Liver (tissue), 9 donors: ENCODE results near the gene CACNG4. TPM values are rescaled to one million over a fixed set of nuclear protein-coding genes. Genes with fewer than 3 reads are reported as not detected.

Experiments
- DNase-seq: peaks from one replicate; pipeline ENCODE4 v3.0.0-alpha.2; 2017; ENCODE audit warnings: low spot score
- H3K27ac ChIP-seq, 2 donors: one replicate each; pipeline ENCODE4 v1.7.0; 2013; ENCODE audit warnings: inconsistent platforms in 2 of 2, low read length in 2 of 2, control low read depth in 1 of 2, low read depth in 1 of 2, mild to moderate bottlenecking in 1 of 2
- H3K27me3 ChIP-seq, 4 donors: one replicate each; pipeline versions ENCODE4 v1.6.1 to v1.7.0; 2013; ENCODE audit warnings: low read length in 3 of 4, inconsistent platforms in 1 of 4, mild to moderate bottlenecking in 1 of 4, moderate library complexity in 1 of 4; ENCODE audit not compliant: control insufficient read depth in 4 of 4, insufficient read depth in 4 of 4
- H3K36me3 ChIP-seq, 4 donors: one replicate each; pipeline versions ENCODE4 v1.6.1 to v1.7.0; 2013; ENCODE audit warnings: low read length in 3 of 4, mild to moderate bottlenecking in 3 of 4, low read depth in 1 of 4, moderate library complexity in 1 of 4; ENCODE audit not compliant: control insufficient read depth in 4 of 4, insufficient read depth in 3 of 4
- H3K4me1 ChIP-seq, 4 donors: one replicate each; pipeline versions ENCODE4 v1.6.1 to v1.7.0; 2013; ENCODE audit warnings: low read length in 3 of 4, mild to moderate bottlenecking in 3 of 4, moderate library complexity in 1 of 4; ENCODE audit not compliant: control insufficient read depth in 4 of 4, insufficient read depth in 4 of 4
- H3K4me3 ChIP-seq, 3 donors: one replicate each; pipeline versions ENCODE4 v1.6.1 to v1.7.0; 2013; ENCODE audit warnings: low read length in 3 of 3, control low read depth in 1 of 3, low read depth in 1 of 3, mild to moderate bottlenecking in 1 of 3
- H3K9ac ChIP-seq, 2 donors: one replicate each; pipeline ENCODE4 v1.7.0; 2013; ENCODE audit warnings: low read length in 2 of 2, mild to moderate bottlenecking in 2 of 2, moderate library complexity in 2 of 2, control low read depth in 1 of 2, low read depth in 1 of 2
- H3K9me3 ChIP-seq, 4 donors: one replicate each; pipeline versions ENCODE4 v1.6.1 to v1.7.0; 2013; ENCODE audit warnings: low read length in 3 of 4; ENCODE audit not compliant: control insufficient read depth in 4 of 4
- EGR1 ChIP-seq, 2 donors: IDR thresholded peaks; 2 replicates each; pipeline ENCODE4 v1.6.1; 2016 to 2018; ENCODE audit warnings: antibody characterized with exemption in 2 of 2, low read depth in 2 of 2
- FOXA1 ChIP-seq: IDR thresholded peaks from 2 replicates; pipeline ENCODE4 v1.6.1; 2016; ENCODE audit warnings: antibody characterized with exemption
- HNF4A ChIP-seq, 2 donors: conservative IDR thresholded peaks; 2 replicates each; pipeline ENCODE4 v1.6.1; 2016; ENCODE audit warnings: antibody characterized with exemption in 2 of 2, mild to moderate bottlenecking in 2 of 2
- HNF4G ChIP-seq: IDR thresholded peaks from 2 replicates; pipeline ENCODE4 v1.6.1; 2016; ENCODE audit warnings: antibody characterized with exemption
- JUND ChIP-seq, 2 donors: IDR thresholded peaks; 2 replicates each; pipeline ENCODE4 v1.6.1; 2016; ENCODE audit warnings: antibody characterized with exemption in 2 of 2
- NR2F2 ChIP-seq: IDR thresholded peaks from 2 replicates; pipeline ENCODE4 v1.6.1; 2016; ENCODE audit warnings: antibody characterized with exemption
- RAD21 ChIP-seq, 2 donors: IDR thresholded peaks; 2 replicates each; pipeline ENCODE4 v1.6.1; 2016; ENCODE audit warnings: antibody characterized with exemption in 2 of 2, mild to moderate bottlenecking in 2 of 2
- RXRA ChIP-seq, 2 donors: IDR thresholded peaks; 2 replicates each; pipeline ENCODE4 v1.6.1; 2017 to 2018; ENCODE audit warnings: antibody characterized with exemption in 2 of 2, mild to moderate bottlenecking in 1 of 2
- SP1 ChIP-seq: IDR thresholded peaks from 2 replicates; pipeline ENCODE4 v1.6.1; 2018; ENCODE audit warnings: antibody characterized with exemption, mild to moderate bottlenecking
- TAF1 ChIP-seq: conservative IDR thresholded peaks from 2 replicates; pipeline ENCODE4 v1.6.1; 2016; ENCODE audit warnings: antibody characterized with exemption, mild to moderate bottlenecking
- YY1 ChIP-seq: IDR thresholded peaks from 2 replicates; pipeline ENCODE4 v1.6.1; 2016; ENCODE audit warnings: antibody characterized with exemption, mild to moderate bottlenecking
- WGBS: extraction: QIAGEN DNeasy Blood & Tissue Kit; methylation state at CpG from one replicate; pipeline ENCODE4 v1.1.7; 2013; 5-methylcytosine and 5-hydroxymethylcytosine counted together
- polyA plus RNA-seq, 2 donors: library from polyadenylated mRNA; stranded (reverse) in 1 of 2; unstranded in 1 of 2; fragments of 200-250 nt in 1 of 2; fragments of >200 nt in 1 of 2; fragmentation: Nextera tagmentation in 1 of 2; extraction: Ambion mirVana in 1 of 2; gene quantifications; one replicate each; pipeline versions ENCODE4 v1.2.1 to v1.2.3, GENCODE V29; 2013 to 2015
- total RNA-seq, 2 donors: library from RNA; depleted of rRNA; stranded (reverse); fragments of >200 nt; gene quantifications; one replicate each; pipeline ENCODE4 v1.2.3, GENCODE V29; 2014
- TF ChIP-seq, protein P1 (sequence below): IDR thresholded peaks from 2 replicates; pipeline ENCODE4 v1.6.1; 2016; ENCODE audit warnings: antibody characterized with exemption
- TF ChIP-seq, protein P2 (sequence below): IDR thresholded peaks from 2 replicates; pipeline ENCODE4 v1.6.1; 2016; ENCODE audit warnings: antibody characterized with exemption
- TF ChIP-seq, protein P3 (sequence below): IDR thresholded peaks from 2 replicates; pipeline ENCODE4 v1.6.1; 2016; ENCODE audit warnings: antibody characterized with exemption
- TF ChIP-seq, protein P4 (sequence below): fragments of 150-350 bp; IDR thresholded peaks from 2 replicates; pipeline ENCODE4 v1.5.1; 2017; ENCODE audit warnings: improper control_type of control experiment, low read depth, low read length; ENCODE audit not compliant: missing input control
- TF ChIP-seq, protein P5 (sequence below): IDR thresholded peaks from 2 replicates; pipeline ENCODE4 v1.6.1; 2016; ENCODE audit warnings: antibody characterized with exemption, mild to moderate bottlenecking
- donor health status: healthy.
- donor health status: healthy.
- donor health status: healthy.
- donor health status: healthy.
- donor health status: healthy.

Gene CACNG4
- total RNA-seq (under 1 TPM; 0.08 to 0.09 TPM), polyA plus RNA-seq (under 1 TPM in 1 of 2 donors, not detected in 1; 0.02 TPM)

DNA sequence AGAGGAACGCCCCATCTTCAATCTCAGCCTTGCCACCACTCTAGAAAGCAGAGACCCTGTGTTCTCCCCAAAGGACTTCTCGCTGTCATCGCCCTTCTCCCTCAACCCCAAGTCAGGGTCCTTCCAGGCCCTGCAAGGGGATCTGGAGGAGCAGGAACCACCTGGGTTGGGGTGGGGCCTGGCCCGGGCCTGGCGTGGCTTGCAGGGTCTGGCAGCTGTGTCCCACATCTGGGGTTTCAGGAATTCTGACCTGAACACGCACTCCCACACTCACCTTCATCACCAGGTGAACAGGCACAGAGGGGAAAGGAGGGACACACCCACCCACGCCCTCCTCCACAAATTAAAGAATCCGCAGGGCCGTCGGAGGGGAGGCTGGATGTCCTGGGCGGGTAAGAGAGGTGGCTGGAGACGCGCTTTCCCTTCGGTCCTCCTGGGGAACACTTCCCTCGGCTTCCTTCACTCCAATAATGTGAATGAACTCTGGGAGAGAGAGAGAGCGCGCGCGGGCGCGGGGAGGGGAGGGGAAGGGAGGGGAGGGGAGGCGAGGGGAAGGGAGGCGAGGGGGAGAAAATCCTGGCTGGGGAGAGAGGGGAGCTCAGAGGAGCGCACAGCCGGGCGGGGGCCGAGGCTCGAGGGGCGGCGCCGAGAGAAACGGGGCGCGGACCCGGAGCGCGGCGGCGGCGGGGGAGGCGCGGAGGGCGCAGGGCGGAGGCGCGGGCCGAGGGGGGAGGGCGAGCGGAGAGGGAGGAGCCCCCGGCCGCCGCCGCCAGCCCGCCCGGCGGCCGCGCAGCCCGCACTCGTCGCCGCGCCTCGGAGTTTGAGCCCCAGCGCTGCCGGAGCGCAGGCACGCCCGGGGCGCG lies at the start of gene CACNG4:
Gene CACNG4 (plus strand): TSS at position 799 of the 863 bp plus-strand sequence. CDS start 205 bp downstream, outside the sequence.
- Histone ChIP-seq H3K4me3 (peak within 1 kb of the TSS in 1 of 3 donors; percentile 47), H3K36me3 (no peaks in the 10 kb centered on the region), H3K9ac (no peak within 1 kb of the TSS), H3K27me3 (peaks cover 0 to 9% (median 3%) of the 10 kb centered on the region in 4 donors), H3K9me3 (no peaks in the 10 kb centered on the region), H3K4me1 (peaks cover 7 to 20% (median 11%) of the 10 kb centered on the region in 4 donors), H3K27ac (no peak within 1 kb of the TSS)
- TF ChIP-seq RAD21 (IDR thresholded peaks at IDR 0.05) (no peak), TAF1 (no peak), HNF4G (no peak), NR2F2 (no peak), SP1 (no peak), HNF4A (conservative IDR thresholded peaks at IDR 0.05) (no peak), FOXA1 (no peak), JUND (IDR thresholded peaks at IDR 0.05) (no peak), EGR1 (IDR thresholded peaks at IDR 0.05; ENCODE audit: low read depth in 2 of 2) (no peak), YY1 (no peak)
- TF ChIP-seq, protein P1, sequence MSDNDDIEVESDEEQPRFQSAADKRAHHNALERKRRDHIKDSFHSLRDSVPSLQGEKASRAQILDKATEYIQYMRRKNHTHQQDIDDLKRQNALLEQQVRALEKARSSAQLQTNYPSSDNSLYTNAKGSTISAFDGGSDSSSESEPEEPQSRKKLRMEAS: no peak
- TF ChIP-seq, protein P2, sequence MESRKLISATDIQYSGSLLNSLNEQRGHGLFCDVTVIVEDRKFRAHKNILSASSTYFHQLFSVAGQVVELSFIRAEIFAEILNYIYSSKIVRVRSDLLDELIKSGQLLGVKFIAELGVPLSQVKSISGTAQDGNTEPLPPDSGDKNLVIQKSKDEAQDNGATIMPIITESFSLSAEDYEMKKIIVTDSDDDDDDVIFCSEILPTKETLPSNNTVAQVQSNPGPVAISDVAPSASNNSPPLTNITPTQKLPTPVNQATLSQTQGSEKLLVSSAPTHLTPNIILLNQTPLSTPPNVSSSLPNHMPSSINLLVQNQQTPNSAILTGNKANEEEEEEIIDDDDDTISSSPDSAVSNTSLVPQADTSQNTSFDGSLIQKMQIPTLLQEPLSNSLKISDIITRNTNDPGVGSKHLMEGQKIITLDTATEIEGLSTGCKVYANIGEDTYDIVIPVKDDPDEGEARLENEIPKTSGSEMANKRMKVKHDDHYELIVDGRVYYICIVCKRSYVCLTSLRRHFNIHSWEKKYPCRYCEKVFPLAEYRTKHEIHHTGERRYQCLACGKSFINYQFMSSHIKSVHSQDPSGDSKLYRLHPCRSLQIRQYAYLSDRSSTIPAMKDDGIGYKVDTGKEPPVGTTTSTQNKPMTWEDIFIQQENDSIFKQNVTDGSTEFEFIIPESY: no peak
- no peak for DNase-seq
- 6% methylated on average over 70 of the region's 71 CpGs for WGBS

DNA sequence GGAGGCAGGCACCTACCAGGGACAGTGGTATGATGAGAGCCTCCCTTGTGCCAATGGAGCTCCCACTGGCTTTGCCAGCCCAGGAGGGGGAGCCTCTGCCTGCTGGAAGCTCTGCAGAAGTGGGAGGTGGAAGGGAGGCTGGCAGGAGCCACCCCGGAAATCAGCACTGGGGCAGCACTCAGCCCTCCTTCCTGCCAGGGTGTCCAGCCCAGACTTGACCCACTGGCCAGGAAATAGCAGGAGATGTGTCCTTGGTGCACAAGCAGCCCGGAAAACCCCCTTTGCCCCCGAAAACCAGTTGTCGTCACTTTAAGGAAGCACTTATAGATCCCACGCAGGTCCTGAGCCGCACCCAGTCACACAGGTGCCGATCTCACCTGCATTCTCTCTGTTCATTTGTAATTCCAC lies 49.3 kb upstream of the CACNG4 start:
- Histone ChIP-seq H3K27ac (no peak overlapping the region), H3K4me3 (no peak overlapping the region), H3K9me3 (no peaks in the 10 kb centered on the region), H3K9ac (no peak overlapping the region), H3K36me3 (no peaks in the 10 kb centered on the region), H3K4me1 (no peaks in the 10 kb centered on the region), H3K27me3 (no peaks in the 10 kb centered on the region)
- DNase-seq: no peak
- TF ChIP-seq RAD21 (IDR thresholded peaks at IDR 0.05) (peak; percentile 35 to 55), HNF4G (no peak)
- WGBS: 67% methylated on average over 7 of the region's 7 CpGs

DNA sequence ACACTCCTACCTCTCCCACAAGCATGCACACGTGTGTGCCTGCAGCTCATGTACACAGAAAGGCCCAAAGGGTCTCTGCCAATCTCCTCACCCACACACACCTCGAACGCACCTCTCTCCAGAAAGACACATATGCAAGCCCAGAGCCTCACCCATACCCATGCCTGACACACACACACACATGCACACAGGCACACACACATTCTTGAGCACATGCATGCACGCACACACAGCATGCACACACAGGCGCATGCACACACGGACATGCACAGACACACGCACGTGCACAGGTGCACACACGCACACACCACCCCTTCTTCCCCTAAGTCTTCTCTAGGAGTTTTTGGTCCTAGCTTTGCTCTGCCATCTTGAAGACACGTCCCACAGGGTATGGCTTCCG lies 48.7 kb upstream of the CACNG4 start:
- Histone ChIP-seq H3K36me3 (no peaks in the 10 kb centered on the region), H3K9me3 (no peaks in the 10 kb centered on the region), H3K4me3 (no peak overlapping the region), H3K9ac (no peak overlapping the region), H3K27ac (no peak overlapping the region), H3K4me1 (no peaks in the 10 kb centered on the region), H3K27me3 (no peaks in the 10 kb centered on the region)
- no peak for DNase-seq
- WGBS: 94% methylated on average over 11 of the region's 11 CpGs
- TF ChIP-seq RXRA (IDR thresholded peaks at IDR 0.05) (no peak), HNF4G (no peak), TAF1 (no peak), SP1 (no peak), NR2F2 (no peak), FOXA1 (no peak), YY1 (no peak), RAD21 (IDR thresholded peaks at IDR 0.05) (no peak)
- TF ChIP-seq, protein P2: no peak
- TF ChIP-seq, protein P3, sequence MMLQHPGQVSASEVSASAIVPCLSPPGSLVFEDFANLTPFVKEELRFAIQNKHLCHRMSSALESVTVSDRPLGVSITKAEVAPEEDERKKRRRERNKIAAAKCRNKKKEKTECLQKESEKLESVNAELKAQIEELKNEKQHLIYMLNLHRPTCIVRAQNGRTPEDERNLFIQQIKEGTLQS: no peak
- TF ChIP-seq, protein P4, sequence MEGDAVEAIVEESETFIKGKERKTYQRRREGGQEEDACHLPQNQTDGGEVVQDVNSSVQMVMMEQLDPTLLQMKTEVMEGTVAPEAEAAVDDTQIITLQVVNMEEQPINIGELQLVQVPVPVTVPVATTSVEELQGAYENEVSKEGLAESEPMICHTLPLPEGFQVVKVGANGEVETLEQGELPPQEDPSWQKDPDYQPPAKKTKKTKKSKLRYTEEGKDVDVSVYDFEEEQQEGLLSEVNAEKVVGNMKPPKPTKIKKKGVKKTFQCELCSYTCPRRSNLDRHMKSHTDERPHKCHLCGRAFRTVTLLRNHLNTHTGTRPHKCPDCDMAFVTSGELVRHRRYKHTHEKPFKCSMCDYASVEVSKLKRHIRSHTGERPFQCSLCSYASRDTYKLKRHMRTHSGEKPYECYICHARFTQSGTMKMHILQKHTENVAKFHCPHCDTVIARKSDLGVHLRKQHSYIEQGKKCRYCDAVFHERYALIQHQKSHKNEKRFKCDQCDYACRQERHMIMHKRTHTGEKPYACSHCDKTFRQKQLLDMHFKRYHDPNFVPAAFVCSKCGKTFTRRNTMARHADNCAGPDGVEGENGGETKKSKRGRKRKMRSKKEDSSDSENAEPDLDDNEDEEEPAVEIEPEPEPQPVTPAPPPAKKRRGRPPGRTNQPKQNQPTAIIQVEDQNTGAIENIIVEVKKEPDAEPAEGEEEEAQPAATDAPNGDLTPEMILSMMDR: no peak
- TF ChIP-seq, protein P5, sequence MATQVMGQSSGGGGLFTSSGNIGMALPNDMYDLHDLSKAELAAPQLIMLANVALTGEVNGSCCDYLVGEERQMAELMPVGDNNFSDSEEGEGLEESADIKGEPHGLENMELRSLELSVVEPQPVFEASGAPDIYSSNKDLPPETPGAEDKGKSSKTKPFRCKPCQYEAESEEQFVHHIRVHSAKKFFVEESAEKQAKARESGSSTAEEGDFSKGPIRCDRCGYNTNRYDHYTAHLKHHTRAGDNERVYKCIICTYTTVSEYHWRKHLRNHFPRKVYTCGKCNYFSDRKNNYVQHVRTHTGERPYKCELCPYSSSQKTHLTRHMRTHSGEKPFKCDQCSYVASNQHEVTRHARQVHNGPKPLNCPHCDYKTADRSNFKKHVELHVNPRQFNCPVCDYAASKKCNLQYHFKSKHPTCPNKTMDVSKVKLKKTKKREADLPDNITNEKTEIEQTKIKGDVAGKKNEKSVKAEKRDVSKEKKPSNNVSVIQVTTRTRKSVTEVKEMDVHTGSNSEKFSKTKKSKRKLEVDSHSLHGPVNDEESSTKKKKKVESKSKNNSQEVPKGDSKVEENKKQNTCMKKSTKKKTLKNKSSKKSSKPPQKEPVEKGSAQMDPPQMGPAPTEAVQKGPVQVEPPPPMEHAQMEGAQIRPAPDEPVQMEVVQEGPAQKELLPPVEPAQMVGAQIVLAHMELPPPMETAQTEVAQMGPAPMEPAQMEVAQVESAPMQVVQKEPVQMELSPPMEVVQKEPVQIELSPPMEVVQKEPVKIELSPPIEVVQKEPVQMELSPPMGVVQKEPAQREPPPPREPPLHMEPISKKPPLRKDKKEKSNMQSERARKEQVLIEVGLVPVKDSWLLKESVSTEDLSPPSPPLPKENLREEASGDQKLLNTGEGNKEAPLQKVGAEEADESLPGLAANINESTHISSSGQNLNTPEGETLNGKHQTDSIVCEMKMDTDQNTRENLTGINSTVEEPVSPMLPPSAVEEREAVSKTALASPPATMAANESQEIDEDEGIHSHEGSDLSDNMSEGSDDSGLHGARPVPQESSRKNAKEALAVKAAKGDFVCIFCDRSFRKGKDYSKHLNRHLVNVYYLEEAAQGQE: no peak
